NCI-H2107 treated with DMSO at 0.1 percent for 48 hours (cell line): ENCODE data around the gene MTPN.
A peak's percentile ranks its signal among the peaks of the same experiment; 100 is the strongest.

Experiments used
- DNase-seq: peaks from one replicate; lab custom pipeline; 2025; ENCODE audit not compliant: unreplicated experiment; lab: John Stamatoyannopoulos, UW

Gene MTPN

DNA sequence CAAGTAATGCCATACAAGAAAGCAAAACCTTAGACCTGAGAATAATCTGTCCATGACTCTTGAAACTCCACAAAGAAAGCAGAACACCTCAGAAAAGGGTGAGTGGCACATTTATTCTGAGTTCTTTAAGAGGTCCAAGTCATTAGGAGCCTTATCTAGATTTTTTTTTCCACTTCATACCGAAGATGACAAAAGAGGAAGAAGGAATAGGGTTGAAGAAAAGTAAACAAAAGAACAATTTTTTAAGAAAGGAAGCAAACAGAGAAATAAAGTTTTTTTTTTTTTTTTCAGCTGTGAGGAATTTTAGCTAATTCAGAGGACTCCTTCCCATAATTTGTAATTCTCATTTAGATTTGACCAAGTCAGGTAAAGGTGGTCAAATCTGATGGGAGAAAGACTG lies 13.1 kb upstream of the MTPN start:
- no peak for DNase-seq

DNA sequence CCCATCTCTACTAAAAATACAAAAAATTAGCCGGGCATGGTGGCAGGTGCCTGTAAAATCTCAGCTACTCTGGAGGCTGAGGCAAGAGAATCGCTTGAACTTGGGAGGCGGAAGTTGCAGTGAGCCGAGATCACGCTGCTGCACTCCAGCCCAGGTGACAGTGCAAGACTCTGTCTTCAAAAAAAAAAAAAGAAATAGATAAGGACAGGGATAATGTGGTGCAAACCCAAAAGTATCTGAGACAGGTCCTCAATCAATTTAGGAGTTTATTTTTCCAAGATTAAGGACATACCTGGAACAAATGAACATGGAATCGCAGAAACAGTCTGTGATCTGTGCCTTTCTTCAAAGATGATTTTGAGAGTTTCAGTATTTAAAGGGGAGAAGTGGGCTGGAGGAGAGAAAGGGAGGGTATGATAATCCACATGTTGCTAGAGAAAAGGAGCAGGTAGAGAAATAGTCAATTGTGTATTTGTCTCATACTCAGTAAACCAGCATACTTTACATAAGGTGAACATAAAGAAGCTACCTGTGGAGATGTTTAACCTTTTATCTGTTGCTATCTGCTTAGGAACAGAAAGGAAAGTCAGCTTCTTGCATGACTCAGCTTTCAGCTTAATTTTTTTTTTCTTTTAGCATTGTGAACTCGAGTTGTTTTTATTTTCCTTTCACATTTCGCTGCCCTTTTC lies 4.9 kb upstream of the MTPN start:
- DNase-seq = no peak

DNA sequence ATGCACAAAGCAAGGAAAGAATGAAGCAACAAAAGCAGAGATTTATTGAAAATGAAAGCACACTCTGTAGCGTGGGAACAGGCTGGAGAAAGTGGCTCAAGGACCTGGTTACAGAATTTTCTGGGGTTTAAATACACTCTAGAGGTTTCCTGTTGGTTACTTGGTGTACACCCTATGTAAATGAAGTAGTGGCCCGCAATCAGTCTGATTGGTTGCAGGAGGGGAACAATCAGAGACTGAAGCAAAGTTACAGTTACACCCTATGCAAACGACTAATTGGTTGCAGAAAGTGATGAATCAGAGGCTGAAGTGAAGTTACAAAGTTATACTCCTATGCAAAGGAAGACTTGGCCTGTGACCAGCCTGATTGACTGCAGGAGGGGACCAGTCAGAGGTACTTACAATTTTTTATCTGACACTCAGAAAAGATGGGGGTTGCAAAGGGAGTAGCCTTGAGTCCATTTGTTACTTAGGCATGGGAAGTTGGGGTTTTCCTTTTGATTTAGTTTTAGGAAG lies 3.6 kb upstream of the MTPN start:
- no peak for DNase-seq

DNA sequence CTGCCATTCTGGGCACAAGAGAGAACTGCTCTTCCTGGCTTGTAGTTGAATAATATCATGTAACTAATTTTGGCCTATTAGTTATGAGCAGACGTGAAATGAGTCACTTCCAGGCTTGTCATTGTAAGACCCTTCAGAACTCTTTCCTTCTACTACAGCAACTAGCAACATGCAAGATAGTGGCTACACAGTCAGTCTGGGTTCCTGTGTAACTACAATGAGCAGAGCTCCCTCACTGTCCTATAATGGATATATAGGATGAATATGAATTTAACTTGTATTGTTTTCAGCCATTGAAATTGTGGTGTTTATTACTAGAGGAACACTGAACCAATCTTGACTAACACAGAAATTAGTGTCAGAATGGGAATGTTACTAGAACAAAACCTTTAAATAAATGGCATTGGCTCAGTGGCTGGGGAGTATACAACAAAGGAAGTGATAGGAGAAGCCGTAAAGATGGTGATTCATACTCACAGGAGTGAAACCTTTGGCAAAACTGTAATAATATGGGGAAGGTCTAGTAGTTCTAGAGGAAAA lies 2.9 kb upstream of the MTPN start:
- DNase-seq = no peak

DNA sequence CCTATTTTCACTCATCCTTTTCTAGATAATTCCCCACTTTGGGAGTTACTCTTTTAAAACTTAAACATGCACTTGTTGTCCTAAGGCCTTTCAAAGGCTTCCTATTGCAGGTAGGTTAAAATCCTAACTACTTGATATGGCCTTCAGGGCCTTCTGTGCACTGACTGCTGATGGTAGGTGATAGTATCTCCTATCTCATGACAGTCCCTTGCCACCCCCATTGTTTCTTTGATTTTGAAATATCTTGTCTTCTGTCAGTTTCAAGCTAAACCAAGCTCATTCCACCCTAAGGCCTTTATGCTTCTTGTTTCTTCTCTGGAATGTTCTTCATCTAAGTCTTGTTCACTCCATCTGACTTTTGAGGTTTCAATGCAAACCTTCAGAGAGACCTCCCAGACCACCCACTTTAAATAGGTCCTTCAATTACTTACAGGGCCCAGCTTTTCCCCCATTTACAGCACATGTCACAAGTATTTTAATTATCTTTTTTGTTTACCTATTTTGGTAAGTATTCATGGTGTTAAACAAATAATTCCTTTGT lies 2.4 kb upstream of the MTPN start:
- no peak for DNase-seq

DNA sequence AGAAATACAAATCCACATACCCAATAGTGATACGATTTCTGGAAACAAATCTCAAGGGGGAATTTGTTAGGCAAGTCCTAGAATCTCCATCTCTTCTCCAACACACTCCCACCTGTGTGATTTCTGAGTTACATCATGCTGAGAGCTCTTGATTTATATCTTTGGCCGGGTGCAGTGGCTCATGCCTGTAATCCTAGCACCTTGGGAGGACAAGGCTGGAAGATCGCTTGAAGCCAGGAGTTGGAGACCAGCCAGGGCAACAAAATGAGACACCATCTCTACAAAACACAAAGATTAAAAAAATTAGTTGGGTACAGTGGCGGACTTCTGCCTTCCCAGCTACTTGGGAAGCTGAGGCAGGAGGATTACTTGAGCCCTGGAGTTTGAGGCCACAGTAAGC lies 1.5 kb upstream of the MTPN start:
- DNase-seq = no peak

DNA sequence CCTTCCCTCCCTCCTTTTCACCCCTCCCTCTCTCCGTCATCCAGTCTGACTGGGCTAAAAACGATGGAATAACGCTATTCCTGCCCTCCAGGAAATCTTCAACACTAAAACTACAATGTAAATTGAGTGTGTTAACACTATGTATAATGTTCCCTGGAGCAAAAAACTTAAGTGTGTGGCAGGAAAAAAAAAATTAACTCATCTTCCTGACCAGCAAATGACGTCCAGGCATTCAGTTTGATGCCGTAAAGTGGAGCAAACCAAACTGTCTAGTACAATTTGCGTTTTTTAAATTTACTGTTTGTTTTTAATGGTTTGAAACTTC lies 545 bp upstream of the MTPN start:
- no peak for DNase-seq

DNA sequence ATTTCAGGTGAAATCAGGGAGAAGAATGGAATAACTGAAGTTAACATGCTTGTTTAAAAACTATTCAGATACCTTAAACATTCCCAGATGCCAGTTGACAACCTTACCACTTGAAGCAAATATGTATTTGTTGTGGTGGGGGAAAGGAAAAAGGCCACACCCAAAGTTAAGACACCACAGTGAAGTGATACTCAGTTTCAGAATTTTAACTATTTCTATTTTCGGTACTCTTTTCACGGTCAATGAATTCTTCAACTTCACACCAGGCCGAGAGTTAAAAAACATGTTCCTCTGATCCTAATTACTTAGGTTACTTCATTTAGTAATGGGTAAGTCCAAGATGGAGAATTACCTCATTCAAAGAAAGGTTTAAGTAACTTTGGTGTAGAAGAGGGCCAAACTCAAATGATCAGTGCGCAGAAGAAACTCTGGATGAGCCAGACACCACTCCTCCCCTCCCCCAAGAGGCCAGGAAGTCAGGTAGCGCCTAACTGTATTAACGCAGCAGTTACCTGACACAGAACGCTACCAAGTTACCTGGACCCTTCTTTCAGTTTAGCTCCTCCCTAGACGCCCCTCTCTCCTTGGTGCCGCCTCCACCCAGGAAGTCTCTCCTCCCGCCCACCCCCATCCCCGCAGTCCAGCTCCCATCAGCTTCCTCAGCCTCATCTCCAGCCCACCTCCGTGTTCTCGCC lies 700 bp downstream of the MTPN start:
- DNase-seq = no peak

DNA sequence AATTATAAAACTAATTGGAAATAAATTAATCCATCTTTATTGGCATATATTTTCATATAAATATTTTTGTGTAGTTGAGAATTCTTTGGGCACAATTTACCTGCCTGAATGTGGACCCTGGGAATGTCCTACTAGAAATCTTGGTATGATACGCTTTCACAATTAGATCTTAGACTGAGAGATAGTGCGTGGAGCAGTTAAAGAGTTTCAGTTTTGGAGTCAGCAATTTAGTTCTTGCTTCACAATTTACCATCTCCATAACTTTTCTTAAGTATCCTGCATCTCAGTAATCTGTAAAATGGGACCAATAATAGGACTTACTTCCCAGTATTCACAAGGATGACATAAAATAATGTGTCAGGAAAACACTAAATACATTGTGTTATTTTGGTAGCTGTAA lies 2.0 kb downstream of the MTPN start:
- no peak for DNase-seq

DNA sequence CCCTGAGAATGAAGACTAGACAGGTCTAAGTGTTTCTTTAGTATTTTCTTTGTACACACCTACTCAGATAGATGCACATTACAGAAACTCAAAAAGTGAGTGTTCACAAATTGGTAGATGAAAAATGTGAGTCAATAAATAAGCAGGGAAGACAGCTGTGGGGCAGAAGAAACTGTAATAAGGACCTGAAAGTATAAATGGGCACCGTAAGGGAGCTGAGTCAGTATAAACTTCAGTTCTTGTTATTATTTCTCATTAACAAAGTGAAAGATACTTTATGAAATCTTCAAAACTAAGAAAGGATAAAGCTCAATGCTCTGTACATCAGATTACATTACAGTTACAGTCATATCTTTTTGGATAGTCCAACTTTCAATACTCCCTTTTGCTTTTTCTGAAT lies 2.5 kb downstream of the MTPN start:
- no peak for DNase-seq

DNA sequence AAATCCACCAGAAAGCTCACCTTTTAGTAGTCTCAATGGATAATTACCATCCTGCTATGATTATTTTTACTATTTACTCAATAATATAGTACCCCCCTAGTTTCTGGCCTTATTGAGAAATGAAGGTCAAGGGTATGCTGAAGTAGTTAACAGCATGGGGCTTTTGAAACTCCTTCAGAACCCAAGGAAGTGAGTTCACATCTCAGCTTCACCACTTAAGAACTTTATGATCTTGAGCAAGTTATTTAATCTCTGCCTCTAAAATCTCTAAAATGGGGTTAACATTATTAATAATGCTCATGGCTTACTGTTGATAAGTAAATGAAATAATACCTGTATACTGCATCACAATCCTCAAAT lies 5.8 kb downstream of the MTPN start:
- DNase-seq = no peak

DNA sequence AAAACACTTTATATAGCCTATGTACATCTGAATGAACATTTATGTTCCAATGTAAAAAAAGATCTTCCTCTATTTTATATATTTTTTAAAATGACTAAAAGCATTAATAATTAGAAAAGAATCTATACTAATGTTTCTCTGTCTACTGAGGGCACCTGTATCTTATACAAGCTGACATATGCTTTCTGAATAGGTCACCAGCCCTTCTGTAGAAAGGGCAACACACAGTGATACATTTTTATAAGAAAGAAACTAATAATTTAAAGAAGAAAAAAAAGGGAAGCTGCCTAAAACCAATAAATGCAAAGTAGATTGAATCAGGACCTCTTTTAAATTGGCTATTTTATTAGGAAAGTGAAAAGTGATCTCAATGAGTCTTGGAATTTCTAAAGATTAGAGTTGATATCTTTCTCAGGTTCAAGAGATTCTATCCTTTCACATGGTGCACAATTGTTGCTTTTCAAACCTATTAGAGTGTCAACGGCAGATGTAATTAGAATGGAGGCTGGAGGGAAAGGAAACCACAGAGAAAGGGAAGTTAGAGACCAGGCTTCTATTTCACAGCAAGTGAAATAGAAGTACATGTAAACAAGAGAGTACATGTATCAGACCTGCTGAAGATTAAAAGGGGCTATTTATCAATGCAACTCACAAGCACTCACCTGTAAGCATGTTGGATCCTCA lies 6.3 kb downstream of the MTPN start:
- DNase-seq = peak; percentile 88

DNA sequence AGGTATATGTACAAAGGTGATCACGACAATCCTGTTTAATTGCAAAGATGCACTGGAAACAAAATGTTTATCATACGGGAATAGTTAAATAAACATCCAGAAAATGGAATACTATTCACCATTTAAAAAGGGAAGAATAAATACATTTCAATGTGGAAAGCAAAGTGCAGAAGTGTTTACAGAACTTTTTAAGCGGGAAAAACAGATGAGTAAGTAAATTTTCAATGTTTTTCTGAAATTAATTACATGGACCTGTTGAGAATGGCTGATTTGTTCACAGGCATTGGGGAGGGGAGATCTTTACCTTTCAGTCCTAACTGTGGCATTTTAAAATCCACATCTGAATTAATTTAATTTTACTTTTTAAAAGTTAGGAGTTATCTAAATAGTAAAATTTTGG lies 7.1 kb downstream of the MTPN start:
- DNase-seq = no peak

DNA sequence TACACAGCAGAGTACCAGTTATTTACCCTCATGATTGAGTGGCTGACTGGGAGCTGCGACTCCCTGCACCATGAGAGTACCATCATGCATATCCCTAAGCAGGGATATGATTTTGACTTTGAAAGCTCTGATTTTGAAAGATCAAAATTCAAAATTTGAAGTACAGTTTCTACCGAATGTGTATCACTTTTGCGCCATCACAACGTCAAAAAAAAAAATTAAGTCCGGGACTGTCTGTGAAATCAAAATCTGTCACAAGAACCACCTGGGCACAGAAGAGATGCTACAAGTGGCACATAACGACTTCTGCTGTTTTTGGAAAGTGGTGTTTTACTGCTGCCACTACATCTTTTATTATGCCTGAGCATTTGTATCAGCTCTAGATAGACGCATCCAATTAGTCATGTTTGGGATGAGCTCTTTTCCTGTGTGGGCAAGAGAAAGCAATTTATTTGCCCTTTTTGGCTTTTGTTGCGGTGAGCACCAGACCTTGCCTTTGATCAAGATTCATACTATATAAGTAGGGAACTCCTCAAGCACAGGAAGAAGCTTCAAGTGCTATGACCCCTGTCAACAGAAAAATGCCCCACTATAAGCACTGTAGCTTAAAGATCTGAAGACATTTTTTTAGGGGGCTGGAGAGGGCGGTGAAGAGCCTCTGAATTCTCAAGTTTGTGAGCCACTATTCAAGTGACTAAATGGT lies 10.7 kb downstream of the MTPN start:
- DNase-seq = no peak

DNA sequence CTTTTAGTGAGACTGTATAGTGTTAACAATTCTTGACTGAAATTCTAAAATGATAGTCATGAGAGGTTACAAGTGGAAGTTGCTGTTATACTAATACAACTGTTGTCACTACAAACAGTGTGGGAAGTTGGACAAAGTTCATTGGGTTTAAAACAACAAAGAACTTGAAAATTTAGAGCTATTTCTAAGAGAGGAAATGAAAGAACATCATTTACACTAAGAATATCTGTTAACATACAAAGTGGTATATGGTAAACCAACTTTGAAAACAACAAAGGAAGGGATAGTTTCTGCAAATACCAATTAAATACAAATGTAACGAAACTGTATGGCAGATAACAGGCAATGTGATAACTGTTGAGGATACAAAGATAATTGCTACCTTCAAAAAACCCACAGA lies 11.6 kb downstream of the MTPN start:
- DNase-seq = no peak

DNA sequence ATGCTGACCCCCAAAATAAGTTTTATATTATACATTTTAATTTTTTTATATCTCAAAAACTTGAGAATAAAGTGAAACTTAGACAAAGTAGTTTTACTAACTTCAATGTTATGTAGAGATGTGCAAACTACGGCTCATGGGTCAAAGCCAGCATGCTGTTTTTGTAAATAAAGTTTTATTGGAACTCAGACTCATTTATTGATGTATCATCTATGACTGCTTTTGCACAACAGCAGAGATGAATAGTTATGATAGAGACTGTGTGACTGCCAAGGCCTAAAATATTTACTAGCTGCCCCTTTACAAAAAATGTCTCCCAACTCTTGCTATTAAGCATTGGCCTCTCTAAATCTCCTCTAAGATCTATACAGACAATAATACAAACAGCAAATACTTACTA lies 12.4 kb downstream of the MTPN start:
- no peak for DNase-seq

DNA sequence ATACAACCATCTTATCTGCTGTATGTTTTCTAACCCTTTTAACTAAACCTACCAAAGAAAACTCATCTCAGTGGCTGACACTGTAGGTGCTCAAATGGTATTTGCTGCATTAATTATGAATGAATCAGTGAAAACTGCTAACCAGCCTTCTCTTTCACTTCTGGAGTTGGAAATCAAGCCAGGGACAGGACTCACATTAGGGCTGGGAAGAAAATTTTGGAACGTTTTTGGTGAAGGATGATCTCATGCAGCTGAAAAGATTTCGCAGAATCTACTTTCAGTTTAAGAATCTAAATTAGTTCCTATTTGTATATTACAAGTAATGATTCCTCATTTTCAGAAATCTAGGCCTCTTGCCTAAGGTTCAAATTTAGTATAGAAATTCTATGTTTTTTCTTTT lies 12.9 kb downstream of the MTPN start:
- no peak for DNase-seq

DNA sequence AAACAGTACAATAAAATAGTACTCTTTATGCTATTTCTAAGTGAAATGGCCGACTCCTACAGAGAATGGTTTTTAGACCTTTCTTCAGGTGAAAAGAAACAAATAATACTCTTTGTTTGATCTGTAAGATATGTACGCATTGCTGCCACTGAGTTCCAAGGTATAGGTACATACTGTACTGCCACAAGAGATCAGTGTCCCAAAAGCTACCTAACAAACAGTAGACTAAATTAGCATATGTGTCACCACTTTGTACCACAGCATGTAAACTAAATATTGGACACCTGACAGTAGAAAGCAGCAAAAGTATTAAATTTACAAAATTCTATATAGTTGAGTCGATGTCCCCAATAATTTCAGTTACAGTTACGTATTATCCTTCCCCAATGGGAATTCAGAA lies 14.4 kb downstream of the MTPN start:
- no peak for DNase-seq

DNA sequence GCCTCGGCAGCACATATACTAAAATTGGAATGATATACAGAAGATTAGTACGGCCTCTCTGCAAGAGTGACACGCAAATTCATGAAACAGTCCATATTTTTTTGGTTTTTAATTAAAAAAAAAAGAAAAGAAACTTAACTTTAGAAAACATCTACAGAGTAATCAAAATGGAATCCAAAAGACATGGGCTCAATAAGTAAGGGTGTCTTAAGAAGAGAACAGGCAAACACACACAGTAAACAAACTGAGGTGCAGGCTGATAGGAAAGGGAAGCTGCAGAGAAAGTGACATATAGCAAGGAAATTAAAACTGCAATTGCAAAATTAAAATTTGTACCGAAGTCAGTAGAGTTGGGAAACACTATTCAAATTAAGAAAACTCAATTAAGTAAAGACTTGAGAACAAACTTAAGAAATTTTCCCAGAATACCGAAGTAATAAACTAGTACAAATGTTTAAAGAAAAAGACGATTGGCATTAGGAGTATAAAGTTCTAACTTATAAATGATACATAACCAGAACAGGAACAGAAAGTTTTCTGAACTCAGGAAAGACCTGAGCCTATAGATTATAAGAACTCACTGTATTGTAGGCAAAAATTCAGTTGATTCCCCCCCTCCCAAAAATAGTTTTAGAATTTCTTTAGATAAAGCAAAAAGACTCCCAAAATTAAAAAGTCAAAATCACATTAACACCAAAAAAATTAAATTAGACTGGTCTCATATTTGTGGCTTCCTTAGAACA lies 16.3 kb downstream of the MTPN start:
- DNase-seq = no peak

DNA sequence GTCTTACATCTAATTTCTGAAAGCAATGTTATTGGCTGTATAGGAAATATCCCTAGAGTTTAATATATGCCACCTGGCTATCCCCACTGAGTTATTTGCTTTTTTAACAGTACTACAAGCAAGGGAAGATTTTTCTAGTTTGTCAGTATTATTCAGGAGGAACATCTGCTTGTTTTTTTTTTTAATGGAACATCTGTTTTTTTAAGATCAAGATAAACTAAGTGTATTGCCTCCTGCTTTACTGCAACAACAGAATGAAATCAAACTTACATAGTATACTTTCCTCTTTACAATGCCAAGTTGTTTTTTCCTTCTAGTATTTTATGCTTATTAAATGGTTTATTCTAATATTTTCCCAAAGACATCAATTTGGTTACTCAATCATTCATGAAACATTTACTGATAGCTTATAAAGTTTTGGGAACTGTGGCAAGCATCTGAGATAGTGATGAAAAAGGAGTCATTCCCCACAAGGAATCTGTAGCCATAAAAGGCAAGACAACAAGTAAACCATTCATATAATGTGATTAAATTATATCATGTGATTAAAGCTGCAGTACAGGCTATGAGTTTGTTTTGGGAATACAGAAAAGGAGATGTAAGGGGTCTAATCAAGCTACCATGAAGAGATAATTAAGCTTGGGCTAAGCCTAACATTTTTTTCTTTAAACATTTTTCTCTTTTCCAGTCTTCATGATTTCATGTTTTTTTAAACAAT lies 17.4 kb downstream of the MTPN start:
- DNase-seq = no peak
